HepG2 (cell line): ENCODE results near the gene SP9. TPM values are rescaled to one million over a fixed set of nuclear protein-coding genes. Genes with fewer than 3 reads are reported as not detected.

Experiments used
- AKAP8 ChIP-seq: sonication (generic); formaldehyde crosslinking; IDR thresholded peaks from 2 replicates; pipeline ENCODE4 v1.5.1; 2020; ENCODE audit warnings: mild to moderate bottlenecking, missing genetic modification reagents
- ASH2L ChIP-seq: fragments of 300-600, 200-600 bp; sonication (generic); IDR thresholded peaks from 2 replicates; pipeline ENCODE4 v1.7.0; 2017; ENCODE audit warnings: low read depth, mild to moderate bottlenecking, moderate library complexity, mixed read lengths, low read length; ENCODE audit not compliant: insufficient read length
- ATM ChIP-seq: fragments of 450-650 bp; IDR thresholded peaks from 2 replicates; pipeline ENCODE4 v1.7.1; 2017; ENCODE audit warnings: mild to moderate bottlenecking, borderline replicate concordance
- ATRX ChIP-seq: sonication (generic); formaldehyde crosslinking; IDR thresholded peaks from 2 replicates; pipeline ENCODE4 v1.4.0; 2020; ENCODE audit warnings: missing genetic modification reagents, borderline replicate concordance
- CHD4 ChIP-seq: fragments of 200-600 bp; sonication (generic); IDR thresholded peaks from 2 replicates; pipeline ENCODE4 v1.7.0; 2017; ENCODE audit warnings: mild to moderate bottlenecking, low read length, borderline replicate concordance
- FOXK2 ChIP-seq: fragments of 450-650 bp; IDR thresholded peaks from 2 replicates; pipeline ENCODE4 v1.6.1; 2016
- HOXA3 ChIP-seq: sonication (generic); formaldehyde crosslinking; IDR thresholded peaks from 2 replicates; pipeline ENCODE4 v1.5.0; 2020; ENCODE audit warnings: missing genetic modification reagents
- HOXA5 ChIP-seq: sonication (generic); formaldehyde crosslinking; IDR thresholded peaks from 2 replicates; pipeline ENCODE4 v1.4.0; 2020; ENCODE audit warnings: missing genetic modification reagents
- MBNL3 ChIP-seq: fragments of 250-450 bp; sonication (Bioruptor Pico); conservative IDR thresholded peaks from 2 replicates; pipeline ENCODE4 v1.8.0; 2022; ENCODE audit warnings: mild to moderate bottlenecking, inconsistent platforms
- MTF2 ChIP-seq: sonication (generic); formaldehyde crosslinking; IDR thresholded peaks from 2 replicates; pipeline ENCODE4 v1.5.0; 2020; ENCODE audit warnings: missing genetic modification reagents, borderline replicate concordance
- NR2F1 ChIP-seq, 2 experiments: fragments of 450-650 bp in 1 of 2; formaldehyde crosslinking in 1 of 2; IDR thresholded peaks; 2 replicates each; pipeline versions ENCODE4 v1.5.0 to v1.6.1; 2016 to 2020; ENCODE audit warnings: mild to moderate bottlenecking in 1 of 2, missing compliant biosample characterization in 1 of 2, missing genetic modification reagents in 1 of 2, moderate library complexity in 1 of 2
- PHF8 ChIP-seq: sonication (generic); formaldehyde crosslinking; IDR thresholded peaks from 2 replicates; pipeline ENCODE4 v1.5.0; 2020; ENCODE audit warnings: missing genetic modification reagents
- POLR2G ChIP-seq: fragments of 200-400 bp; formaldehyde crosslinking; IDR thresholded peaks from 2 replicates; pipeline ENCODE4 v1.6.1; 2018; ENCODE audit warnings: mild to moderate bottlenecking, low read depth, low read length, moderate library complexity
- RAD21 ChIP-seq: fragments of 450-650 bp; formaldehyde crosslinking; IDR thresholded peaks from 2 replicates; pipeline ENCODE4 v1.5.0; 2020; ENCODE audit warnings: mild to moderate bottlenecking
- SETDB1 ChIP-seq: sonication (generic); formaldehyde crosslinking; IDR thresholded peaks from 2 replicates; pipeline ENCODE4 v1.5.1; 2020; ENCODE audit warnings: missing genetic modification reagents, mild to moderate bottlenecking, borderline replicate concordance
- SIX1 ChIP-seq: sonication (generic); formaldehyde crosslinking; IDR thresholded peaks from 2 replicates; pipeline ENCODE4 v1.4.0; 2020; ENCODE audit warnings: missing genetic modification reagents, borderline replicate concordance
- SIX4 ChIP-seq: sonication (generic); formaldehyde crosslinking; IDR thresholded peaks from 2 replicates; pipeline ENCODE4 v1.4.0; 2020; ENCODE audit warnings: missing genetic modification reagents
- SMAD9 ChIP-seq: sonication (generic); formaldehyde crosslinking; IDR thresholded peaks from 2 replicates; pipeline ENCODE4 v1.5.1; 2020; ENCODE audit warnings: mild to moderate bottlenecking, missing genetic modification reagents
- SOX5 ChIP-seq: IDR thresholded peaks from 2 replicates; pipeline ENCODE4 v1.6.1; 2016; ENCODE audit warnings: borderline replicate concordance
- SRSF4 ChIP-seq: fragments of 200-400 bp; formaldehyde crosslinking; IDR thresholded peaks from one replicate; pipeline ENCODE4 v1.6.1; 2018; ENCODE audit warnings: mild to moderate bottlenecking, low read depth, low read length, moderate library complexity; ENCODE audit not compliant: poor library complexity, severe bottlenecking
- THAP9 ChIP-seq: sonication (generic); formaldehyde crosslinking; IDR thresholded peaks from 2 replicates; pipeline ENCODE4; 2020; ENCODE audit warnings: missing genetic modification reagents, mild to moderate bottlenecking, borderline replicate concordance
- TOPORS ChIP-seq: sonication (generic); formaldehyde crosslinking; IDR thresholded peaks from 2 replicates; pipeline ENCODE4 v1.8.0; 2023; ENCODE audit warnings: mild to moderate bottlenecking, missing genetic modification reagents
- U2AF2 ChIP-seq: fragments of 200-400 bp; formaldehyde crosslinking; IDR thresholded peaks from 2 replicates; pipeline ENCODE4 v1.6.1; 2017; ENCODE audit warnings: low read depth, mild to moderate bottlenecking, low read length
- WIZ ChIP-seq: sonication (generic); formaldehyde crosslinking; IDR thresholded peaks from 2 replicates; pipeline ENCODE4 v1.5.1; 2020; ENCODE audit warnings: mild to moderate bottlenecking, missing genetic modification reagents
- ZFX ChIP-seq: sonication (generic); formaldehyde crosslinking; IDR thresholded peaks from 2 replicates; pipeline ENCODE4 v1.4.0; 2020; ENCODE audit warnings: mild to moderate bottlenecking, low read depth, missing genetic modification reagents, moderate library complexity
- ZFYVE20 ChIP-seq: sonication (generic); formaldehyde crosslinking; IDR thresholded peaks from 2 replicates; pipeline ENCODE4 v1.8.0; 2023; ENCODE audit warnings: low read depth, mild to moderate bottlenecking, moderate library complexity, missing genetic modification reagents, borderline replicate concordance
- ZKSCAN5 ChIP-seq: sonication (generic); formaldehyde crosslinking; IDR thresholded peaks from 2 replicates; pipeline ENCODE4 v1.5.1; 2020; ENCODE audit warnings: mild to moderate bottlenecking, missing genetic modification reagents
- ZMYM4 ChIP-seq: sonication (generic); formaldehyde crosslinking; IDR thresholded peaks from 2 replicates; pipeline ENCODE4 v1.8.1; 2023; ENCODE audit warnings: mild to moderate bottlenecking, missing genetic modification reagents
- ZNF33B ChIP-seq: sonication (generic); formaldehyde crosslinking; IDR thresholded peaks from 2 replicates; pipeline ENCODE4 v1.5.1; 2020; ENCODE audit warnings: mild to moderate bottlenecking, missing genetic modification reagents
- ZNF883 ChIP-seq: sonication (generic); formaldehyde crosslinking; IDR thresholded peaks from 2 replicates; pipeline ENCODE4 v1.5.1; 2020; ENCODE audit warnings: mild to moderate bottlenecking, missing genetic modification reagents; ENCODE audit errors: not compliant biosample characterization
- ZSCAN9 ChIP-seq: IDR thresholded peaks from 2 replicates; pipeline ENCODE4 v1.6.1; 2016; ENCODE audit warnings: borderline replicate concordance
- polyA plus RNA-seq, 8 experiments: library from polyadenylated mRNA; depleted of rRNA in 3 of 8; stranded (reverse) in 7 of 8; unstranded in 1 of 8; fragments of >200 nt; fragmentation: Illumina TruSeq in 4 of 8; extraction: Trizol in 4 of 8; gene quantifications; 2 replicates each; pipeline versions ENCODE4 v1.2.1 to v1.2.3, GENCODE V29; 2011 to 2016; ENCODE audit warnings: low read depth in 4 of 8, missing spikeins in 1 of 8, mixed read lengths in 1 of 8; ENCODE audit not compliant: insufficient read depth in 1 of 8
- total RNA-seq, 5 experiments: library from RNA; depleted of rRNA; stranded (reverse); fragments of >200 nt; fragmentation: Illumina TruSeq; extraction: Trizol; gene quantifications; 2 replicates each; pipeline ENCODE4 v1.2.3, GENCODE V29; 2016; ENCODE audit warnings: low read depth in 1 of 5

Gene SP9
- total and polyA plus RNA-seq, 2 of the 13 experiments (the other 11 are each of a cell fraction or from before 2014, with no cell fraction given), result not detected

- no peak for TF ChIP-seq POLR2G
- TF ChIP-seq SETDB1 (CRISPR knock-in tag), result no peak
- TF ChIP-seq SMAD9 (CRISPR knock-in tag), result no peak
- TF ChIP-seq CHD4, result no peak
- peak; percentile 57 for TF ChIP-seq PHF8 (CRISPR knock-in tag)
- TF ChIP-seq THAP9 (CRISPR knock-in tag), result no peak
- no peak for TF ChIP-seq AKAP8 (CRISPR knock-in tag)
- TF ChIP-seq NR2F1 (CRISPR knock-in tag; IDR thresholded peaks at IDR 0.05), result no peak
- TF ChIP-seq ZNF883 (CRISPR knock-in tag), result no peak
- TF ChIP-seq ZFYVE20 (CRISPR knock-in tag), result no peak
- TF ChIP-seq HOXA3 (CRISPR knock-in tag), result peak; percentile 43; the same call in 1 of the 2 replicates
- TF ChIP-seq MBNL3 (CRISPR knock-in tag), result no peak
- peak; percentile 32; the same call in 1 of the 2 replicates for TF ChIP-seq SOX5
- TF ChIP-seq ATRX (CRISPR knock-in tag), result no peak
- peak; percentile 91 for TF ChIP-seq RAD21 (CRISPR knock-in tag)
- no peak for TF ChIP-seq ZMYM4 (CRISPR knock-in tag)
- TF ChIP-seq ZSCAN9, result 0 out of 2 replicates have a peak, but pooled peaks have one; percentile 77
- TF ChIP-seq HOXA5 (CRISPR knock-in tag), result peak; percentile 57; the same call in 1 of the 2 replicates
- no peak for TF ChIP-seq SIX4 (CRISPR knock-in tag)
- peak; percentile 18; the same call in 1 of the 2 replicates for TF ChIP-seq ZFX (CRISPR knock-in tag)
- TF ChIP-seq TOPORS (CRISPR knock-in tag), result no peak
- TF ChIP-seq ASH2L, result peak; percentile 43
- TF ChIP-seq SRSF4, result no peak
- TF ChIP-seq U2AF2, result no peak
- TF ChIP-seq FOXK2, result no peak
- no peak for TF ChIP-seq ZKSCAN5 (CRISPR knock-in tag)
- TF ChIP-seq MTF2, result peak; percentile 97
- TF ChIP-seq SIX1 (CRISPR knock-in tag), result no peak
- TF ChIP-seq WIZ, result no peak
- TF ChIP-seq ZNF33B (CRISPR knock-in tag), result no peak
- TF ChIP-seq ATM, result no peak
Observed at GRCh38 chr2:174341293-174341994, 6.7 kb downstream of the SP9 start (continued).
